ENCODE data around the gene CYSTM1.

DNA sequence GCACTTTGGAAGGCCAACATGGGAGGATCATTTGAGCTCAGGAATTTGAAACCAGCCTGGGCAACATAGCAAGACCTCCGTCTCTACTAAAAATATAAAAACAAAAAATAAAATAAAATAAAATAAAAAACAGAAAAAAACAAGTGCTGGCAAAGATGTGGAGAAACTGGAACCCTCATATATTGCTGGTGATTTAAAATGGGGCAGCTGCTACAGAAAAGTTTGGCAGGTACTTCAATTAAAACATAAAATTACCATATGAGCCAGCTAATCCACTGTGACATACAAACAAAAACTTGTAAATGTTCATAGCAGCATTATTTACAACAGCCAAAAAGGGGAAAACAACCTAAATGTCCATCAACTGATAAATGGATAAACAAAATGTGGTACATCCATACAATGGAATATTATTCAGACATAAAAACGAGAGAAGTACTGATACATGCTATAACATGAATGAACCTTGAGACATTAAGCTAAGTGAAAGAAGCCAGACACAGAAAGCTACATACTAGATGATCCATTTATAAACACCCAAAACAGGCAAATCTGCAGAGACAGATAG lies 85.2 kb downstream of the CYSTM1 start:
- TF ChIP-seq, protein P1, sequence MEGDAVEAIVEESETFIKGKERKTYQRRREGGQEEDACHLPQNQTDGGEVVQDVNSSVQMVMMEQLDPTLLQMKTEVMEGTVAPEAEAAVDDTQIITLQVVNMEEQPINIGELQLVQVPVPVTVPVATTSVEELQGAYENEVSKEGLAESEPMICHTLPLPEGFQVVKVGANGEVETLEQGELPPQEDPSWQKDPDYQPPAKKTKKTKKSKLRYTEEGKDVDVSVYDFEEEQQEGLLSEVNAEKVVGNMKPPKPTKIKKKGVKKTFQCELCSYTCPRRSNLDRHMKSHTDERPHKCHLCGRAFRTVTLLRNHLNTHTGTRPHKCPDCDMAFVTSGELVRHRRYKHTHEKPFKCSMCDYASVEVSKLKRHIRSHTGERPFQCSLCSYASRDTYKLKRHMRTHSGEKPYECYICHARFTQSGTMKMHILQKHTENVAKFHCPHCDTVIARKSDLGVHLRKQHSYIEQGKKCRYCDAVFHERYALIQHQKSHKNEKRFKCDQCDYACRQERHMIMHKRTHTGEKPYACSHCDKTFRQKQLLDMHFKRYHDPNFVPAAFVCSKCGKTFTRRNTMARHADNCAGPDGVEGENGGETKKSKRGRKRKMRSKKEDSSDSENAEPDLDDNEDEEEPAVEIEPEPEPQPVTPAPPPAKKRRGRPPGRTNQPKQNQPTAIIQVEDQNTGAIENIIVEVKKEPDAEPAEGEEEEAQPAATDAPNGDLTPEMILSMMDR (IDR thresholded peaks at IDR 0.05; ENCODE audit: low read length) = no peak
- no peak for TF ChIP-seq EZH2 (IDR thresholded peaks at IDR 0.05; ENCODE audit: borderline replicate concordance, low read length)

Data from OCI-LY1 (cell line).